Stimulated activated CD4-positive, alpha-beta T cell treated with anti-CD3 and anti-CD28 coated beads, Interleukin-2, amount 100 ng/mL, for 48 hours (primary cell): Measurements from ENCODE around the gene SLC6A2.

Experiments used
- DNase-seq, 2 donors: peaks; one replicate each; pipeline ENCODE4 v3.0.0-alpha.2; 2020

SLC6A2 gene

GRCh38 chr16:55647798-55648197 is 8.0 kb upstream of the SLC6A2 start:
- DNase-seq = no peak

DNA sequence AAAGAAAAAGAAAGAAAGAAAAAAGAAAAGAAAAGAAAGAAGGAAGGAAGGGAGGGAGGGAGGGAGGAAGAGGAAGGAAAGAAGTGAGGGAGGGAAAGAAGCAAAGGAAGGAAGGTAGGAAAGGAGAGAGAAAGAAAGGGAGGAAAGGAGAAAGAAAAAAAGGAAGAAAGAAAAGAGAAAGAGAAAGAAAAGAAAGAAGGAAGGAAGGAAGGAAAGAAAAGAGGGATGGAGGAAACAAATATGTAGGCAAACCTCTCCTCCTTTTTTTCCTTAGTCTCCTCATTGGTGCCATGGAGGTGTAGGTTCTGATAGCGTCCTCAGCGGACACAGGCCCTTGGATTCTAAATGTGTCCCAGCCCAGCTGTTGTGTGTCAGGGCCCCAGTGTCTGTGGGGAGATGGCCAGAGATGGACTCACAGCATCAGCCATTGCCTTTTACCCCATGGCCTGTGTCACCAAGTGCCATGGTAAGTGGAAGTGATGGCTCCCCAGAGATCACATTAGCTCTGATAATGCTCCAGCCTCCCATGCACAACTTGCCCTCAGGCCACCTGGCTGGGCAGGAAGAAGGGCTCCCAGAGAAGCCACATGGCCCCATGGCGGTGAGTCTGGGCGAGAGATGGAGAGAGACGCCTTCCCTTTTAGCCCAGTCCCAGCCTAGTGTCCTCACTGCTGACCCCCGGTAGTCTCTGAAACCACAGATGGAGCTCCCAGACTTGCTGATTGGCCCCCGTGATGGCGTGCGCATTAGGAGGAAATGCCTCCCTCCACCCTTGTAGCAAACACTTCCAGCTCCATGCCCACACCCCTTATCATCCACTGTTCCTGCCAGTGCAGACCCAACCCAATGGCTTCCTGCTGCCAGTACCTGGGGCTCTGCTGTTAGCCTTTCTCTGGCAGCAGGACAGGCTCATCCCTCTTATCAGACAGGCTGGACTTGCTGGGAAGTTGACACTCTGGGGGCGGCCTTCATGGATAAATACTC is 3.7 kb upstream of the SLC6A2 start:
- no peak for DNase-seq

GRCh38 chr16:55653106-55653505 is 2.7 kb upstream of the SLC6A2 start:
- DNase-seq = no peak

DNA sequence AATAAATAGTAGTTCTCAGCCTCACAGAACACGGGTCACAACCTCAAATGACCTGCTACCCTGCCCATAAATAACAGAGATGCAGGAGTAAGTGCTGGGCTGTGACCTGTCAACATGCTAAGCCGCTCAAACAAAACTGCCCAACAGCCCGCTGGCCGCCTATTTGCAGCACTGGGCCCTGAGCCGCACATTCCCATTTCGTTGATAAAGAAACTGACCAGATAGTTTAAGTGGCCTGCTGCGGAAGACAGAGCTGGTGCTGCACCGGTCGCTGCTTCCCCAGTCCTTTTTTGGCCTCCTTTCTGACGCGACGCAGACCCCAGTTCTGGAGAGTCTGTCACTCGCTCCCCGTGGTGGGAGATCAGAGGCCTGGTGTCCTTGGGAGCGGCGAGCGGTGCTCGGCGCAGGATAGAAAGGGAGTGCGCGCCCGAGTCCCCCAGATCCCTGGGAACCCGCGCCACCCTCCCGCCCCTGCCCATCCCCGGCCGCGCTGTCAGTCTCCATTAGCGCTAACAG is 349 bp upstream of the SLC6A2 start:
- DNase-seq = no peak

- no peak for DNase-seq
Observed at GRCh38 chr16:55656691-55657092, 904 bp downstream of the SLC6A2 start.

DNA sequence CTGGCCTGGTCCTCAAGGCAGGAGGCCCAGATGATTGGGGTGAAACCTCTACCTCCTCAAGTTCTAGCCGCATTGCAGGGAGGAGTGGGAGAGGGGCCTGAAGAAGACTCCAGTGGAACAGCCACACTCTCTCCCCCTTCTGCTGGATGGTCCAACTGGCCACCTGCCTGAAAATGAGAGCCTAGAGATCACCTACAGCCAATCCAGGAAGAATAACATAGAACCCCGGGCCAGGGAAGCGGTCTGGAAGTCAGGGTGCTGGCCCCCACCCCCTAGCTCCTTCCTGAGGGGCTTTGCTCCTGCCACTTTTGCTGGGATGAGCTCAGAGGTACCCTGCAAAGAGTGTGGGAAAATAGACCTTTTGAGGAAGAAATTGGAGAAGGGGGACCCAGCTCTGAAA is 1.8 kb downstream of the SLC6A2 start:
- DNase-seq = no peak

- DNase-seq = no peak
Observed at GRCh38 chr16:55658898-55659420, 3.2 kb downstream of the SLC6A2 start.

DNA sequence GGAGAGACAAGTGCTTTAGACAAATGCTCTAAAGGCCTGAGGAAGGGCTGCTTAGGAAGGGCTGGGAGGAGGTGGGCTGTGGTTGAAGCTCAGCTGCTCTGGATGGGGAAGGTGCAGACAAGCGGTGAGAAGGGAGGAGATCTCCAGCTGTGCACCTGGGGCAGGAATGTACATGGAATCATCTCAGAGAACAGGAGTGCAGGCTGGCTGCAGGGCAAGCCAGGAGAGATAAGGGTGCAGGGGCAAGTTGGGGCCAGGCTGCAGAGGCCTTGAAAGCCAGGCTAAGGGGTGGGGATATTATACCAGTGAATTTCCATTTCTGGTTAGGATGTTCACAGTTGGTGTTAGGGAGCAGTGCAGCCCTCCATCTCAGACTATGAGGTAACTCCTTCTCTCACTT is 4.2 kb downstream of the SLC6A2 start:
- no peak for DNase-seq

- no peak for DNase-seq
Observed at GRCh38 chr16:55660828-55661227, 5.0 kb downstream of the SLC6A2 start.

DNA sequence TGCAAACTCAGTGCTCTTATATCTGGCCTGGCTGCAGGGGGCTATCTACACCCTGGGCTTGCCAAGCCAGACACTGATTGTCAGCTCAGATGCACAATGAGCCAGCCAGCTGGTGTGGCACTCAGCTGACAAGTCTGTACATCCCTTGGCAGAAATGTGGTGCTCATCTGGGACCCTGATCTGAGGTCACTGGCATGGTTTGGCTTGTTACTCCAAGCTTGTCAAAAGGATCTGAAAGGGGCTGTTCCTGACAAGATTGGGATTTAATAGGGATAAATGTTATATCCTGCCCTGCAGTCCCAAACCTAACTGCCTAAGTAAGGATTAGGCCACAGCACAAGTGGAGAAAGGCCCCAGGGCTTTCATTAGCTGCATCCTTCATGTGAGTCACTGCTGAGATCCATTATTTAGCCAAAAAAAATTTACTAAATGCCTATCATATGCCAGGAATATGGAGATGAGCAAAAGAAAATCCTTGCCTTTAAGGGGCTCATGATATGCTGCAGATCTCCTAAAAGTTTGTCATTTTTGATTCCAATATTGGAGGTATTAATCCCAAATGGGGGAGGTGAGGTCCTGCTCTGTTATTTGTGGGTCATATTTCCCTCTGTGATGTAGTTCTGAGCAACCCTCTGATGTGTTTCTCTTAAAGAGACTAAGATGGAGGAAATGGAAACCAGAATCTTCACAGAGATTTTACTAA is 6.3 kb downstream of the SLC6A2 start:
- no peak for DNase-seq

- DNase-seq = no peak
Observed at GRCh38 chr16:55662644-55663031, 6.8 kb downstream of the SLC6A2 start.

GRCh38 chr16:55663225-55663624 is 7.4 kb downstream of the SLC6A2 start:
- no peak for DNase-seq

DNA sequence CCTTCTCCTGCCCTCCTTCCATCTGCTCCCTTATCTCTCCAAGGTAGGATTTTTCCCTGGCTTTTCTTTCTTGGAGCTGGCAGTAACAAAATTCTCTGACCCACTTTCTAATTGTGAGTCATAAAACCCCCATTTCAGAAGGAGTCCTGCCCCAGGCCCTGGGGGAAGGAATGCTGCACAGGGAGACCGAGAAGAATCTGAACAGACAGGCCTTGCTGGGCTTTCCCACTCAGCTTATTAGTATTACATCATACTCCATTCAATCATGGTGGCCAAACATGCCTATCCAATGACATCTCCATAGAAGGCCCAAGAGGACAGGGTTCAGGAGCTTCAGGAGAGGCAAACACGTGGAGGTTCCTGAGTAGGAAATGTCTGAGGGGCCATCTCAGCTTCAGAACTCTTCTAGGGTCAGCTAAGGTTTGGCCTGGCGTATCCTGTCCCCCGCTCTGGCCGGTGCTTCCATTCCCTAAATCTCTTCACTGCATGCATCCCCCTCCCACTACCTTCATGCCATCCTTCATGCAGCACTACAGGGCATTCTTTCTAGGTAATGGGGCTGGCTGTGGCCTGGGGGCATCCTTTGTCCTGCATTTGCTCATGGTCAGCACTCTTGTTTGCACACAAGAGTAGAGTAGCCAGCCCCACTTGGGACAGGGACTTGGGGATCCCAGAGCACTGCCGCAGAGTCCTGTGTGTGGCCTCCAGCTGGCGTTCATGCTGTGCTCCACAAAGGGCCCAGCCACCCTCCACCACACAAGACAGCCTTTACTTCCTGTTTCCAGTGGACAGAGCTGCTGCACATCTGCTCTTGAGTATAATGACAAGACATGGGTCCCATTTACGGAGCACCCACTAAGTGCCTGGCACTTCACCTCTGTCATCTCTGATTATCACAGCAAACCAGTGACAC is 8.2 kb downstream of the SLC6A2 start:
- DNase-seq = no peak

GRCh38 chr16:55664786-55665407 is 9.1 kb downstream of the SLC6A2 start:
- DNase-seq = no peak

GRCh38 chr16:55665511-55665910 is 9.7 kb downstream of the SLC6A2 start:
- no peak for DNase-seq

DNA sequence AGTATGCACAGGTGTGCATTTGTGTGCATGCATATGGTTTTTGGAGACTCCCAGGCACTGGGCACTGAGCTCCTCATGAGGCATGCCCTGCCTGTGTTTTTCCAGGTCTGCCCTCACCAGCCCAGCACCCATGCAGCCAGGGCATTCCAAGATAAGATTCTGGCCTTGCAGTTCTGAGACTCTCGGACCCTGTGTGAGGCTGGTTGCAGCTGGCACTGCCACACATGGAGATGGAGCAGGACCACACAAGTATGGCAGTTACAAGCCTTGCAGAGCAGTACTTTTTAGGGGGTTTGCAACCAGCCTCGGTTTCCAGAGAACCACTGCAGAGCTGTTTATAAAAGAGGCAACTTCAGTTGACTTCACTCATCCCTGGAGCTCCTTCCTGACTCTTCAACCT is 10.2 kb downstream of the SLC6A2 start:
- no peak for DNase-seq

GRCh38 chr16:55667753-55668152 is 12.0 kb downstream of the SLC6A2 start:
- DNase-seq = no peak

DNA sequence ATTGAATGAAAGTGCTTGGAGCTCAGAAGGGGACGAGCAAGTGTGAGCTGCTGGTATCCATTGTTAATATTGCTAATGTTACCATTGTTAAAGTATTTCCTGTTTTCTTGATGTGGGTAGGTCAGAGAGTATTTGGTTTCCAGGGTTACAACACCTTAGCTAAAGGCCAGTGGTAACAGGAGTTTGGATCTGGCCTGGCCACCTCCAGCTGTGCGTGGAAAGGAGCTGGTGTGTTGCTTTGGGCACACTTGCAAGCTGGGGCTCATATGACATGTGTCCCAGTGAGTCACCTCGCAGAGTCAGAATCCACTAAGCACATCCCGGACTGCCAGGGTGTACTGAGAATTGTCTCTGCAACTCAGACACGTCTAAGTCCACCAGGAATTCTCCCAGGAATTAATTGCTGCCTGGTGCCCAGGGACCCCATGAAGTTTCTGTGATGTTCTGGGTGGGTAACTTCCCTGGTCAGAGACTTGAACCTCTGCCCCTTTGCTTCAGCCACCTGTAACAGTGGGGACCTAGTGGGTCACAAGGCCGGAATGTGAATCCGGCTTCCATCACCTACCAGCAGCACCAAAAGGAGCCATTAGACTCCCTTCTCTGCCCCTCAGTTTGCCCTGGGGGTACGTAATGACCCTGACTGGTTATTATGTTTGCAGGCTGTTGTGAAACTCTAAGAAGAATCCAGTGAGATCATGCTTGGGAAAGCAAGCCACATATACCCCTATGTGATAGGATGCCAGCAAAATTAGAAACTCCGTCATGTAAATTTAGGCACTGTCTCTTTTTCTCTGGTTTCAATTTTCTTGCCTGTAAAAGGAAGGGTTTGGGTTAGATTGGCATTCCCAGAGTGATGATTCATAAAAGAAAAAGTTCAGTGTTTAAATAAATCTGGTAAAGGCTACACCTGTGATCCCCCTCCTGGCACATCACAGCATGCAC is 12.8 kb downstream of the SLC6A2 start:
- DNase-seq = no peak

DNA sequence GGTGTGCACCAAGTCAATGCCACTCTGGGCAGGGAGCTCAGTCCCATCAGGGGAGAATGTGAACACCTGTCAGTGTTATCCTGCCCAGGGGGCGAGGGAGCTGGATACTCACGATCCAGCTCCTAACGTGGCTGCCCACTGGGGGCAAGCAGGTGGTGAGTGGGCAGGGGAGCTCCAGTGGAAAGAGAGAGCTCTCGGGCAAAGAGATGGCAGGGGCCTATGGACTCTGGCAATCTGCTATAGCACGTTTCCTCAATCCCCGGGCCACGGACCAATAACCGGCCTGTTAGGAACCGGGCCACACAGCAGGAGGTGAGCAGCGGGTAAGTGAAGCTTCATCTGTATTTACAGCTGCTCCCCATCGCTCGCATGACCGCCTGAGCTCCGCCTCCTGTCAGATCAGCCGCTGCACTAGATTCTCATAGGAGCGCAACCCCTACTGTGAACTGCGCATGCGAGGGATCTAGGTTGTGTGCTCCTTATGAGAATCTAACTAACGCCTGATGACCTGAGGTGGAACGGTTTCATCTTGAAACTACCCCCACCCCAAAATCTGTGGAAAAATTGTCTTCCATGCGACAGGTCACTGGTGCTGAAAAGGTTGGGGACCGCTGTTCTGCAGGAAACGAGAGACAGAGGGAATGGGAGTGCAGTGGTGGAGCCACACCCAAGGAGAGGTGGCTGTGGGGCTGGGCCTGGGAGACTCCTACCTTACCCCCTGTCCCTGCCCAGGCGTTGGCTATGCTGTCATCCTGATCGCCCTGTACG is 15.6 kb downstream of the SLC6A2 start:
- no peak for DNase-seq

DNA sequence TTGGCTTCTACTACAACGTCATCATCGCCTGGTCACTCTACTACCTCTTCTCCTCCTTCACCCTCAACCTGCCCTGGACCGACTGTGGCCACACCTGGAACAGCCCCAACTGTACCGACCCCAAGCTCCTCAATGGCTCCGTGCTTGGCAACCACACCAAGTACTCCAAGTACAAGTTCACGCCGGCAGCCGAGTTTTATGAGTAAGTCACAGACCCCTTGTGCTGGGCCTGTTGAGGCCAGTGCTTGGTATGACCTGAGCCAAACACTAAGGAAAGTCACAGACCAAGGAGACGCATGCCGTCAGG is 16.1 kb downstream of the SLC6A2 start:
- DNase-seq = no peak
